Cardiac fibroblast (primary cell): Measurements from ENCODE around the gene LMAN2L.

Source experiments
- DNase-seq, 2 donors: peaks; one replicate each; pipeline versions ENCODE4 v3.0.0 to v3.0.0-alpha.2; 2010; ENCODE audit warnings: low read depth in 2 of 2
- H3K4me3 ChIP-seq, 2 donors: replicated peaks in 1 of 2; 1 replicate in 1 of 2; 2 replicates in 1 of 2; pipeline ENCODE4 v1.5.1; 2011; ENCODE audit warnings: low read depth in 2 of 2, low read length in 2 of 2, mild to moderate bottlenecking in 2 of 2, moderate library complexity in 1 of 2
- CTCF ChIP-seq: IDR thresholded peaks from one replicate; pipeline ENCODE4 v1.5.1; 2011; ENCODE audit warnings: low read depth, mild to moderate bottlenecking, low read length, inconsistent platforms

LMAN2L gene, protein sequence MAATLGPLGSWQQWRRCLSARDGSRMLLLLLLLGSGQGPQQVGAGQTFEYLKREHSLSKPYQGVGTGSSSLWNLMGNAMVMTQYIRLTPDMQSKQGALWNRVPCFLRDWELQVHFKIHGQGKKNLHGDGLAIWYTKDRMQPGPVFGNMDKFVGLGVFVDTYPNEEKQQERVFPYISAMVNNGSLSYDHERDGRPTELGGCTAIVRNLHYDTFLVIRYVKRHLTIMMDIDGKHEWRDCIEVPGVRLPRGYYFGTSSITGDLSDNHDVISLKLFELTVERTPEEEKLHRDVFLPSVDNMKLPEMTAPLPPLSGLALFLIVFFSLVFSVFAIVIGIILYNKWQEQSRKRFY

GRCh38 chr2:96739633-96740428, at the start of gene LMAN2L:
TSS of gene LMAN2L (minus strand) at chr2:96740064. CDS start at chr2:96740040, 24 bp downstream.
- peak within 1 kb of the TSS; percentile 80 to 95 for H3K4me3 ChIP-seq
- no peak for TF ChIP-seq CTCF

DNA sequence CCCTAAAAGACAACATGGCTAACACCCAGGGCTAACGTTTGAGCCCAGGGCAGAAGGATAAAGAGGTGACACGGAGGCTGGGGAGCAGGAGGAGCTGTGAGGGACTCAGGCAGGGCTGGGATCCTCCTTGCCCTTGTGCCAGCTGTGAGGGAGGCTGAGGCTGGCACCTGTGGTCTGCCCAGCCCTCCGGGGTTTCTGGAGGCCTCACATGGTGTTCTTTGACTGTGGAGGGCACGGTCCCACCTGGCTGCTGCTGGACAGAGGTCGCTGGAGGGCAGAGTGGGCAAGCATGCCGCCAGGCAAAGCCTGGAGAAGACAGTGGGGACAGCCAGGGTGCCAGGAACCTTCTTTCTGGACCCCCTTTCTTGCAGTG, 49.4 kb upstream of the LMAN2L start:
- H3K4me3 ChIP-seq: no peak overlapping the region
- DNase-seq: no peak
- no peak for TF ChIP-seq CTCF

More at GRCh38 chr2:96739633-96740428, at the start of gene LMAN2L:
- DNase-seq: peak; percentile 97 to 98

DNA sequence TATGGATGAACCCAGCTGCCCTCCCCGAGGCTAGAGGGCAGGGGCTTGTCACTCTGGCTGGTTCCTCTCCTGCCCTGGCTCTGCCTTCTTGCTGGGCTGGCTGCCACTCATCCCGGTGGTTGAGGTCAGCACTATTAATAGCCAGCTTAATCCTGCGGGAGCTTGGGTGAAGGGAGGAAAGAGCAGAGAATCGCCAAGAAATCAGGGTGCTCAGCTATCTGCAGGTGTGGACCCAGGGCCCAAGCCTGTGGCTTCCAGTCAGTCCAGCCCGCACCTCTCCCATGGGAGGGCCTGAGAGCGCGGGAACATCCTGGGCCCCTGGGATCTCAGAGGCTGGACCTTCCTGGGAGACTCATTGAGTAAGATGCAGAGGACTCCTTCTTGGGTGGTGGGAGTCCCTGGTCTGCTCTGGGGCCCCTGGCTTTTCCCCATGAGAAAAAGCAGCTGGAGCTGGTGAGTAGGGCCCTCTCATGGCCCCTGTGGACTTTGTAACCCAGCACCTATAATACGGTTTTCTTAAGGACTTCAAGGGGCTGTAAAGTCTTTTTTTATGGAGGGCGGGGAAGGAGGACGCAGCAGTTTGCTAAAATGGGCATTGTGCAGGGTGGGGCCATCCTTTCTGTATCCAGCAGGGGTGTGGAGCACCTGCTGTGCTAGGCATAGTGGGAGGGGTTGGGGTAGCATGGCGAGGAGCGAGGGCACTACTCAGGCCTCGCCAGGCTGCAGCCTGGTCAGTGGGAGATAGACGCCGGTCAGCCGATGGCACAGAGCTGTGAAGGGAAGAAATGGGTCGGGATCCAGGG, 48.8 kb upstream of the LMAN2L start:
- no peak for TF ChIP-seq CTCF
- peak; percentile 23 to 32 for DNase-seq
- no peak overlapping the region for H3K4me3 ChIP-seq

GRCh38 chr2:96787411-96787810, 47.5 kb upstream of the LMAN2L start:
- no peak overlapping the region for H3K4me3 ChIP-seq
- DNase-seq: peak in 1 of 2 donors; percentile 22
- TF ChIP-seq CTCF: no peak

- no peak overlapping the region for H3K4me3 ChIP-seq
- DNase-seq: no peak
- TF ChIP-seq CTCF: no peak
These were observed 43.5 kb upstream of the LMAN2L start for GRCh38 chr2:96783388-96783787.

DNA sequence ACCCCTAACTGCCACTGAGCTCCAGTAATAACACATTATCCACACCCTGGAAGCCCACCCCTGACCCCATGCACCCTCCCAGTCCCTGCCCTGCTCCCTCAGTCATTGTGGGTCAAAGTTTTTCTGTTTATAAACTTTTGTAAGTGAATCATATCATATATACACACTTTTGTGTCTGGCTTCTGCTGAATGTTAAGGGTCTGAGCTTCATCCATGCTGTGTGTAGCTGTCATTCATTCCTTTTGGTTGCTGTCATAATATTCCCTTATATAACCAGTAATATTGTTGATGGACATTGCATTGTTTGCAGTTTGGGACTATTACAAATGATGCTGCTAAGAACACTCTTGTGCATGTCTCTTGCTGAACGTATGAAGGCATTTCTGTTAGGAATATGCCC, 35.3 kb upstream of the LMAN2L start:
- no peak for TF ChIP-seq CTCF
- H3K4me3 ChIP-seq: no peak overlapping the region
- DNase-seq: no peak
